EL (cell line): ENCODE results near the gene CHD6.
A peak's percentile ranks its signal among the peaks of the same experiment; 100 is the strongest.
"Not testable (repeated sequence)": the region's sequence is repeated elsewhere in the genome, so short reads cannot be mapped to it uniquely, and the experiment has no call there.

Source experiments
- DNase-seq: peaks from one replicate; pipeline ENCODE4 v3.0.0-alpha.2; 2016

CHD6 gene

DNA sequence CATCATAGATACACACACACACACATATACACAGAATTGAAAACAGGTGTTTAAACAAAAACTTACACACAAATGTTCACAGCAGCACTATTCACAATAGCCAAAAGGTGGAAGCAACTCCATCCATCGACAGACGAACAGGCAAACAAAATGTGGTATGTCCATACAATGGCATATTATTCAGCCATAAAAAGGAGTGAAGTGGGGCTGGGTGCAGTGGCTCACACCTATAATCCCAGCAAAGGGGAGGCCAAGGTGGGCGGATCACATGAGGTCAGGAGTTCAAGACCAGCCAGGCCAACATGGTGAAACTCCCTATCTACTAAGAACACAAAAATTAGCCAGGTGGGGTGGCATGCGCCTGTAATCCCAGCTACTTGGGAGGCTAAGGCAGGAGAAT is 80.3 kb downstream of the CHD6 start:
- no peak for DNase-seq

DNA sequence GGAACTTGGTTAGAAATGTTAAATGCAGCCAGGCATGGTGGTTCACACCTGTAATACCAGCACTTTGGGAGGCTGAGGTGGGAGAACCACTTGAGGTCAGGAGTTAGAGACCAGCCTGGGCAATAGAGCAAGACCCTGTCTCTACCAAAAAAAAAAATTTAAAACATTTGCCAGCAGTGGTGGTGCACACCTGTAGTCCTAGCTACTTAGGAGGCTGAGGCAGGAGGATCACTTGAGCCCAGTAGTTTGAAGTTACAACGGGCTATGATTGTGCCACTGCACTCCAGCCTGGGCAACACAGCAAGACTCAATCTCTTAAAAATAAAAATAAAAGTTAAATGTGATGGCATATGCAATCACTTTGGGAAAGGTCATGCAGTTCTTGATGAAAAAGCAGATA is 82.6 kb downstream of the CHD6 start:
- not testable (repeated sequence) for DNase-seq

DNA sequence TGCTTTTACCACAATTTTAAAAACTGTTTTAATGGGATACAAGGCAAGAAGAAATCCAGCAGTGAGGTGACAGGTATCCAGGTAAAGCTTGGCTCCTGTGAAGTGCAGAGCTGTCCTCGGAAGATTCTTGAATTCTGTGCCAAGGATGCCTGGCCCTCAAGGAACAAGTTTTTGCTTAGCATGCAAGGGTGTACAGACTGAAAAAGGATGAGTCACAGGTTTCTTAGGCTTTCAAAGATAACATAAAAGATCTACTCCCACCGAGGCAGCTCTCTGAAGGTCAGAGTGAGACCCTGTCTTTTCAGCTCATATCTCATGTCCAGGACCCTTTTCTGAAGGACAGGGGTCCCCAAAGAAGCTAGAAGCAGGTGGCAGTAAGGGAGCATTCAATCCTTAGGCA is 83.3 kb downstream of the CHD6 start:
- DNase-seq = peak; percentile 12

DNA sequence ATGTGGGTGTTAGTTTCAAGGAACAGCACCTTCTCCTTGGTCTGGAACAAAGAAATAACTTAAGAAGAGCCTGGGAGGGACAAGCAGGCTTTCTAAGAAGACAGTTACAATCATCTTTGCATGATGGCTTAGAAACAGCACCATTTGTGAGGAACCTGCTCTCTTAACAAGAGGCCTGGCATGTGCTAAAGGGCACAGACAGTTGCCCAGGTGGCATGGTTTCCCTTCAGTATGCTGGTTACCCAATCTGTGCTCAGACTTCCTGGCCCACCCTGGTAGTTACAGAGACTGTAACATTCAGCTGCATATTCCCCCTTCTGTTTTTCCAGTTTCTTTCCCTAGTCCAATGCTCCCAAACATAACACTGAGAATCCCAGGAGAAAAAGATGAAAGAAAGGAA is 84.0 kb downstream of the CHD6 start:
- DNase-seq = no peak

DNA sequence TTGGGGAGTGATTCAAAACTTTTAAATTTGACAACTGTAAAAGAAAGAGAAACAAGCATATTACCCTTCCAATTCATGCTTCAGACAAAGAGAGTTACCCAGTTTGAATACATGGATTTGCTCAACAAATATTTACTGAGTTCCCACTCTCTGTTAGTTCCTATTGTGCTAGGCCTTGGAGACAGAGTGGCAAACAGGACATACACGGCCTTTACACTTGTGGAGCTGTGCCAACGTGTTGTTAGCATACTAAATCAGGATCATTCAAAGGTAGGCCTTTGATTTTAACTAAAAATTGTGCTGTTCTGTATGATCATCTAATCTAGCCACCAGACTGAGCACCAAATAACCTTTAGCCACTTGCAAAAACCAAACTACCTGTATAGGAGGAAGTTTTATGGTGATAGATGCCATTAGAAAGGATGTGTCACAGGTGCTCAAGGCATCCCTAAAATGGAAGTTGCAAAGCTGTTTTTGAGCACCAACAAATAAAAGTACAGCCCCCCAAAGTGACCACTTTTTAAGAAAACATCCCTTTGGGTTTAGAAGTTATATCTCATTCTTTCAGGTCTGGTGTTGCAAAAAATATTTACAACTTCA is 84.5 kb downstream of the CHD6 start:
- no peak for DNase-seq

DNA sequence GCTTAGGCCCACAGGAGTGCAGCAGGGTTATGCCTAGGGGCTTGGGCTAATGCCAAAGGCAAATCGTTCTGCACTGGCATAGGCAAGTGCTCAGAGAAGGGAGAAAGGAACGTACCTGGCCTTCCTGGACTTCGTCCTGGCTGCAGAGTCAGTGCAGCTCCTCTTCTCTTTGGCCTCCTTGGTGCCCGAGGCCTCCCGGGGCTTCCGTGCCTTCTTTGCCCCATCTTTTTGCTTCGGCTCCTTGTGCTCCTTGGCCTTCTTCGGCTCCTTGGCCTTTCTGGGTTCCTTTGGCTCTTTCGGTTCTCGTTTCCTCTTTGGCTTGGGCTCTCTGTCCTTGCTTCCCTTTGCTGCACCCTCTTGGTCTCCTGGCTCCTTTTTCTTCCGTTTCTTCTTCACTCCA is 85.2 kb downstream of the CHD6 start:
- no peak for DNase-seq

DNA sequence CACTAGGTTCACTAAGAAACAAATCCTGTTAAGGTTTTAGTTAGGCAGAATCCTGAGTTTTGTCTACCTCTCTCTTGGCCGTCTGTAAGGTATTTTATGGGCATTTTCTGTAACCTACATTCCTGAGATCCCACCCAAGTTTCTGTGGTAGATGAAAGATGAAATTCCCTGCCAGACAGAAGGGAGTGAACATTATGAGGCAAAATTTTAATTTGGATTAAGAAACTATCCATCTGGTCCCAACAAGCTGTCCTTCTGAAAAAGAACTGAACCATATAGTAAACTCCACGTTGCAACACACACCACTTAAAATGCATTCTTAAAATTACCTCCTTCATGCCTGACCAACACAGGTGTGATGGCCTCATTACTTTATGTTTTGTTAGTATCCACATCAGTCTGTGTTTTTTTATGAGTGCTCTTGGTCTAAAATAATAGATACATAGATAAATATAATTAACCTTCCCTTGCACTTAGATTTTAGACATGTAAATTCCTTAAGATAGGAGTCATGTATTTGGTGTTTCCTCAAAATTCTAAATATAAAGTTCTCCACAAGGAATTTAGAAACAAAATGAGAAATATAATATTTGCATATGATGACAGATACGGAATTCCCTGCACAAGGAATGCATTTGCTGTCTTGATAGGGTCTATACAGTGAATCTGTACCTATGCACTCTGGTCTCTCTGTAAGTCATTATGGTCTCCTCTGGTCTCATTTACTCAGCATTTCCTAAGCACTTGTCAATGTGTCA is 86.5 kb downstream of the CHD6 start:
- DNase-seq = peak; percentile 20

DNA sequence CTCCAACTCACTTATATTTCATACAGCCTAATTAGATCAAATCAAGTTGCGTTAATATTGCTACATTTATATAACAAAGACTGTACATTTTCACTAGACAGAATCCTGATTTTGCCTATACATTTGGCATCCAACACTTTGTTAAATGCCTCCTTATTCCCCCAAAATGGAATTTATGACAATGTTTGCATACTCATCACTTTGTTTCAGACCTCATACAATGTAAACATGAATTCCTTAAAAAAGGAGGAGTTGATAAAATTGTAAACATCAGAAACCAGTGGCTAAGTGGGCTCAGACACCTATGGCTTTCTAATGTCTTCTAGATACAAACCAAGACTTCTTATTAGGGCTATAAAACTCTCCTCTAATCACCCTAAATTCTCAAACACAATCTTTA is 87.3 kb downstream of the CHD6 start:
- no peak for DNase-seq

DNA sequence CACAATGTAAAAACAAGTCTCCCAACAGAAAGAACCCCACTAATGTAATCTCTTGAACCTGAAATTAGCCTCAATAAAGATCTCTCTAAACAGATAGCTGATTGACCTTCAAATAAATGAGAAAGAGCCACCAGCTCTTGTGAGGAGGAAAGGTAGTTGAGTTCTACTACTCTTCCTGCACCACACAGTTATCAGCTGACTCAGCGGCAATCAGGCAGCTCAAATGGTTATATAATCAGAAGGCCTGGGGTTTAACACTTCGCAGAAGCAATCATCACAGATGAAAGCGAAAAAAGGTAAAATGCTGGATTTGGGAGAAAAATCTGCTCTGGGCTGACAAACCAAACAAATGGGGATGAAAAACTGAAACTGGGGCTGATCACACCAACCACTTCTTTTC is 91.8 kb downstream of the CHD6 start:
- no peak for DNase-seq

DNA sequence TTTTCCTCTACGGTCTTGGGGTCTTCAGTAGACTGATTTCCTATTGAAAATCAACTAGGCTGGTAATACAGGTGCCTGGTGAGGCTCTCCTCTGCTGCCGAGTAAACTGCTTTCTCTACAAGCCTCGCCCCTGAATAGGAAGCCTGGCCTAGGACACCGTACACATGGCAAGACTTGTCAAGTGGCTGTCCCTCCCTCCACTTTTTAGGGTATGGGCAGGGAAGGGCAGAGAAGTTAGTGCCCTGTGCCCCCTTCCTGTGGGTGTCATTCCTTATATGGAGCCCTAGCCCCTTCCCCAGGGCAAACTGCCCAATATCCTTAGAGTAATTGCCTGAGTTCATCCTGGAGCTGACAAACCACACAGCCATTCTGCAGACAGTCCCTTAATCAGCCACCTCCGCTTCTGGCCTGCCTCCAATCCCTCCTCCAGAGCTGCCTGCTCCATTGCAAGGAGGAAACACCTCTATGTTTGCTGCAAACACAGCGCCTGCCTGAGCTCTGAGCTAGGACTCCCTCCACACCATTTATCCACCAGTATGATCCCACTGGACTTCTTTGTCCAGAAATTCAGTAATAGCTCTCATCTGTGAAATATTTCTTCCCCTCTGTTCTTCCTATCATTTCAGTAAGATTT is 93.1 kb downstream of the CHD6 start:
- DNase-seq = peak; percentile 61

DNA sequence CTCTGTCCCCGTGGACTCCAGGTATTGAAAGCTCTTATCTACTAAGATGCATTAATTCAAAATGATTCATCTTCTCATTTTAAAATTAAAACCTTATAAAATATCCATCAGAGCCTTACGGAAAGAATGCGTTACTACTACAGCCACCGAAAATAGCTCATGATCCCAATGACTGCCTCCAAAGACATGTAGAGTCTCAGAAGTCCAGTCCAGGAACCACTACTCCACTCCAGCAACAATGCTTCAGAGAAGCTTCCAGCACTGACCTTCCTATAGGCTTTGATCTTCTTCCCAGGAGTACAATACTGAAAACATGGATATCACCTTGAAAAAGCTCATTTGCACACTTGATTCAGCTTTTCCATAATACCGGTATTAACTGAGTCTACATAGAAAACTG is 94.3 kb downstream of the CHD6 start:
- DNase-seq = no peak

DNA sequence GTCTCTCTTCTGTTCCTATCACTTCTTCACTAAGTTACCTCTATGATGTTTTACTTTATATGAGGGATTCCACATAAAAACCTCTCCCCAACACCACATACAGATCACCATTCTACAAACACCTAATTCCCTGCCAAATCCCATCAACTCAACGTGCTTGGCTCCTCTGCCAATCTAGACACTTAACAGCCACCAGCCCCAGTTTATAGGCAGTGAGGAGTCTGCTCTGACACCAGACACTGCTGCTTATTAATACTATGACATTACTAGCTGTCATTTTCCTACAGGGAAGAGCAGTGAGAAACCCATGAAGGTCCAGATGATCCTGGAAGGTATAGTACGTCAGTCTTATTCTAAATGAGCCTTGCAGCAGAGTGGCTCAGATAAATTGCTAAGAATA is 104.3 kb downstream of the CHD6 start:
- no peak for DNase-seq

DNA sequence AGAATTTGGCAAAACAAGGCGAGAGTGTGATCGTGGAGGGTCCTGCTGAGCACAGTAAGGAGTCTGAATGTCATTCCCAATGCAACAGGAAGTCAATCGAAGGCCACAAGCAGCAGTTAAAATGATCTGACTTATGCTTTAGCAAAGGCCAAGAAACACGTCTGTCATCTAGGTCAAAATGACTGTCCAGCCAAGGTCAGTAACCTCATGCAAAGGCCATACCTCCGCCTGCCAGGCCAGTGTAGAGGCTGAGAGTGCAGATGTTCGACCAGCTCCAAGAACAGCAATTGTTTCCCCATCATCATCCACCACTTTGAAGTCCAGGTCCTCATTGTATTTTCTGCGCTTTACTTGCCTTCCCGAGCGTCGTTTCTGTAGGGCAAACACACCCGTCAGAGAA is 105.6 kb downstream of the CHD6 start:
- DNase-seq = no peak

DNA sequence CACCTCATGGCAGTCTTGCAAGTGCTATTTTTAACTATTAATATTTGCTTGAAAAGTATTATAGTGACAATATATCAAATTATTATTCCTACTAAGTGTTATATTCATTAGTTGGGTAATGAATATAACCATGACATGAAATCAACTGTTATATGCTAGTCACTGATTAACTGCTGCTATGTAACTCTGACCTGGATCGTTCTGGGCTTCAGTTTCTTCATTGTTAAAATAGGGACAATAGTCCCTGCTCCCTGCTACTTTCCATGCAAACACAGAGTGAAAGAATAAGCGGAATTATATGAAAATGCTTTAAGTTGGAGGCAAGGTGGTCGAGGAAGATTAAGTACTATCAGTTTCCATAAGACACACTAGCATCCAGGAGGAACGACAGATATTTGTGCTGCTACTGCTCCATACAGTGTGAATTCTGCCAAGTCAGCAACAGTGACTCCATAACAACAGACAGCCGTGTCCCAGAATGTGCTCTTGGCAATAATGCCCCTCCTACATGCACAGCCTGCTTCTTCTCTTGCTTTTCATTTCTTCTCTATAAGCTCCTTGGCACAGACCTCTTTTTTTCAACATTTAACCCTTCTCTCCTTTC is 107.2 kb downstream of the CHD6 start:
- DNase-seq = no peak

DNA sequence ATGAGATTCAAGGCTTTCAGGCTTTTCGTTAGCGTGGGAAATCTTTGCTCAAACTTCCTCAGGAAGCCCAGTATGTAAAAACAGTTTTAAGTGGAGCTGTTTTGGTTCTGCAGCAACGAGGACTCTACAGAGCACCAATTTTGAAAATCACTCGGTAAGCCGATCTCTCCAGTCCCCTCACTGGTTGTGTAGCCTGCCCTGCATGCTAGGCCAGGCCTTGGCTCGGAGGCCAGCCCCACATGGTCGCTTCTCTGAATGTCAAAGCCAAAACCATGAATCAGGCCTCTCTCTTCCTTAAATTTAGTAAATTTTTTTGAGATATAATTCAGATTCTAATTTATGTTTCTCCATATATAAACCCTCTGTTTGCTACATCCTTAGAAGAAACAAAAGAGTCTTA is 108.0 kb downstream of the CHD6 start:
- no peak for DNase-seq

DNA sequence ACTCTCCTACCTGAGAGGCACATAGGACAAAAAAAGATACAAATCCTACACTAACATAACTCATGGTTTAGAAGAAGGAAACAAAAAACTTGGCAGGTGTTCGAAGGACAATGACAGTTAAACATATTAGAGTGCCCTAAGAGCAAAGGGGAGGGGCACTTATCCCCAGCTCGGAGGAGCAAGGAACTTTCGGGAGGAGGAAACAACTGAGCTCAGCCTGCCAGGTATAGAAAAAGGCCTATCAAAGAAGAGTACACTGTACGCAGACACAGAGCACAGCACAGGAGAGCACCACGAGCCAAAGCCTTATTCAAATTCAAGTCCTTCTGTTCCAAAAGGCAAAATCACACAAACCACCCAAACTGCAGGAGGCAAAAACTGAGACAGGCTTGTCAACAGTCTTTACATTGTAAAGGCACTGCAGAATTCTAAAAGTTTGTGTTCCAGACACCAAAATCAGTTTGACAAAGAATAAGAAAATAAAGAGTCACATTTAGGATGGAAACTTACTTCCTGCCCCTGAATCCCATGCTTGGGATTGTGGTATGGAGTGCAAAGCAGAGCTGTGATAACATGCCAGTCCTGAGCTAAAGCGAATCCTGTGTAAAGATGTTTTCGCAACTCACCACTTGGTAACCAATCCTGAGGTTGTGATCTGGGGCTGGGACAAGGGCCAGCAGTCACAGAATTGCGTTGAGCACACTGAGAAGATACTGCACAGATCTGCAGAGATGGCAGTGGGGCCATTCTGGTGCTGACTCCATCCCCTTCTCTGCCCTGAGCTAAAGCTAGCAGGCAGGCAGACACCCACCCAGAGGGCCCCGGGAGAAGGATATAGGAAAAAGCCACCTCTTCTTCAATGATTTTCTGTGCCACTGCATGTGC is 108.6 kb downstream of the CHD6 start:
- DNase-seq = peak; percentile 8

DNA sequence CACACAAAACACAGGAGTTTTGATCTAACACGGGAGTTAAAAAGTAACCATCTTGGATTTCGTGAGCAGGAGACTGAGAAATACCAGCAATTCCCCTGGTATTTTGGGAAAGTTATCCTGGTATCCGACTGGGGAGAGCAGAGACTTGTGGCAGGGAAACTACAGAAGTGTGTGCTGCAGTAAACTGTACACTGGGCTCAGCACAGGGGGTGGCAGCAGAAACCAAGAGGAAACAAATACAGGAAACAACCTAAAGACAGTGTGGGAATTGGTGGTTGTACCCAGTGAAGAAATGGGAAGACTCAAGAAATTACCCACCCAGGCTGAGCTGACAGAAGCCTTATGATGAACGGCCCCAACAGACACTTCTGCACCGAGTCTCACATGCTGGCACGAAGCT is 109.8 kb downstream of the CHD6 start:
- no peak for DNase-seq

DNA sequence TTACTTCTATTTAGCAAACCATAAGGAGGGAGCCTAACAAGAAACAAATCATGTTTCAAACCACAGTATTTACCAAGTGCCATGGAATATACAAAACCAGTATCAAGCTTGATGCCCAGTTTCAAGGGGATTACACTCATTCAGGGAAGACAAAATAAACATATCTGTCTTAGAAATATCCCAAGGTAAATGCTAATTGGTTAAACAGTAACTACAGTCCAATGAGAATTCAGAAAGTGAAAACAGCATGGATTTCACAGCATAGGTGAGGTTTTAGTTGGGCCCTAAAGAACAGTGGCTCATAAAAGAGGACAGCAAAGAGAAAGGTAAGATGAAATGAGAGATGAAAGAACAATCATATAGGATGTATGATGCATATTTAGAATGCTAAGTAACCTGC is 110.3 kb downstream of the CHD6 start:
- no peak for DNase-seq

DNA sequence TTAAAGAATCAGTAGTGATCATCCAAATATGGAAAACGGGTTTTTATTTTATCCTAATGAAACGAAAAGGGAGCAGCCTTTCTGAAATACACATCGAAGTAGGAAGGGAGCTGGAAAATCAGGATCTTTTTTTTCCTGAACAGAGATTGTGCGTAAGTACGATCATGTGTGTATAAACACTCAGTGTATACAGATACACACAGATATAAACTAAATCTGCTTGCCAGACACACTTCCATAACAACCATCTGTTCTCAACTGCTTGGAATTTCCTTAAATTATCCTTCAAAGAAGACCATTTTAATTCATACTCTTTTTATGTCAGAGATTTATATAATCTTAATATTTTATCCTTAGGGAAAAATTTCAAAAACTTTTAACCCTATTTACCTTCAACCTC is 110.7 kb downstream of the CHD6 start:
- DNase-seq = no peak

DNA sequence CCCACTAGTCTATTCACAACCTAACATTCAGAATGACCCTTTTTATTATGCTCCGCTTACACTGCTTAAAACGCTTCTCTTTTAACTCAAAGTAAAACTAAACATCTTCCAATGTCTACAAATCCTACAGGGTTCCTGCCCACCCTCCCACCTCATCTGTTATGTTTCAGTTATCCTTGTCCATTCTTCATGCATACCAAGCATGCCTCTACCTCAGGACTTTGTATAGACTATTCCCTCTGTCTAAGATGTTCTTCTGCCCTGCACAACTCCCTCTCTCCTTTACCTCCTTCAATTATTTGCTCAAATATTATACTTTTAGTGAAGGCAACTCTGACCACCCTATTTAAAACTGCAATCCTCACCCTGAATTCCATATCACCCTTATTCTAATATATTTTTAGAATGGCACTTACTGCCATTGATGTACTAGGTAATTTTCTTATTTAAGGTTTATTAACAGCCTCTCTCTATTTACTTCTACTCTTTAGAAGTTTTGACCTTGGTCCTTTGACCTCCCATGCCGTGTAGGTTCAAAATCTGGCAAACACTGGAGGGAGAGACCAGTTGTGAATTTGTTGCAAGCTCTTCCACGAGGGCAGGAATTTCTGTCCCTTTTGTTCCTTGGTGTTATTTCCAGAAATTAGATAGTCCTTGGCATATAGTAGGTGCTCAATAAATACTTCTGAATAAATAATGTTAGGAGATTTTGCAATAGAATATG is 111.8 kb downstream of the CHD6 start:
- no peak for DNase-seq

DNA sequence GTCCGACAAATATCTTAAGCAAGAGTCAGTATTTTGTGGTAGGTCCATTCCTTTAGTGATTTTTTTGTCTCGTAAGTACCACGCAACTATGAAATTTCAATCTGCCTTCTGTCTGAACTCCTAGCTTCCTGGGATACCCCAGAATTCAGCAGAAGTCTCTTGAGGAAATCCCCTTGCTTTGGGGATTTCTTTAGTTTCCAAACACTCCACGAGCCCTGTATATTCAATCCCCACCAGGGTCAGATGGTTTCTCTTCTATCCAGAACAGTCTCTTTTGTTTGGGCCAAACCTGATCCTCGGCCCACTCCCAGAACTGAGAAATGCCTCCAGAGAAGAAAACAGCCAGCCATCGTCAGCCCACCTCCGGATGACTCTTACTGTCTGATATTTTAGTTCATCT is 113.0 kb downstream of the CHD6 start:
- DNase-seq = no peak

DNA sequence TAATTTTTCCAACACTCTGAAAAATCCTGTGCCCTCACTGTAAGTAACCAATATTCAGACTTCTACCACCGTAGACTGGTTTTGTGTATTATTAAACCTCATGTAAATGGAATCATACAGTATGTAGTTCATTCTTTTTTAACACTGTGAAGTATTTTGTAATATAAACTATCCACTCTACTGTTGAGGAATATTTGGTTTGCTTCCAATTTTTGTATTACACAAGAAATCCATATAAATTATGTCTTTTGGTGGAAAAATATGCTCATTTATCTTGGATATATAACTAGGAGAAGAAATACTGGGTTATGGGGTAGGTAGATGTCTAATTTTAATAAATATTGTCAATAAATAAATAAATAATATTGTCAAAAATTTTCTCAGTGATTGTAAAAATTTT is 116.8 kb downstream of the CHD6 start:
- DNase-seq = no peak
